HT-29 (cell line): ENCODE measurements around the gene ZYG11B. TPM values are rescaled to one million over a fixed set of nuclear protein-coding genes. Genes with fewer than 3 reads are reported as not detected.
"Not testable (repeated sequence)": the region's sequence is repeated elsewhere in the genome, so short reads cannot be mapped to it uniquely, and the experiment has no call there.

Source experiments
- DNase-seq: peaks from one replicate; pipeline ENCODE4 v3.0.0-alpha.2; 2015; ENCODE audit warnings: low spot score
- total RNA-seq: library from RNA; depleted of rRNA; stranded (reverse); fragments of >200 nt; shearing (Covaris generic); gene quantifications from 2 replicates; pipeline ENCODE4 v1.2.3, GENCODE V29; 2014

ZYG11B gene
- total RNA-seq, 1 experiment from 2014 or later = 3.3 TPM

- DNase-seq = no peak
Measured at GRCh38 chr1:52751589-52752483, 25.6 kb downstream of the ZYG11B start.

- no peak for DNase-seq
Measured at GRCh38 chr1:52752484-52752826, 26.2 kb downstream of the ZYG11B start.

GRCh38 chr1:52753169-52753568 lies 26.9 kb downstream of the ZYG11B start:
- no peak for DNase-seq

GRCh38 chr1:52756020-52756419 lies 29.8 kb downstream of the ZYG11B start:
- DNase-seq = no peak

GRCh38 chr1:52759908-52760307 lies 33.7 kb downstream of the ZYG11B start:
- DNase-seq = no peak

GRCh38 chr1:52767596-52768280 lies 41.5 kb downstream of the ZYG11B start:
- DNase-seq = no peak

- no peak for DNase-seq
Measured at GRCh38 chr1:52769346-52770033, 43.2 kb downstream of the ZYG11B start.

- DNase-seq = no peak
Measured at GRCh38 chr1:52771384-52771783, 45.1 kb downstream of the ZYG11B start.

- no peak for DNase-seq
Measured at GRCh38 chr1:52786148-52786547, 59.9 kb downstream of the ZYG11B start.

GRCh38 chr1:52790429-52790828 lies 64.2 kb downstream of the ZYG11B start:
- not testable (repeated sequence) for DNase-seq

GRCh38 chr1:52792036-52792435 lies 65.8 kb downstream of the ZYG11B start:
- DNase-seq = no peak

- not testable (repeated sequence) for DNase-seq
Measured at GRCh38 chr1:52793717-52794116, 67.5 kb downstream of the ZYG11B start.

- DNase-seq = no peak
Measured at GRCh38 chr1:52795464-52795863, 69.2 kb downstream of the ZYG11B start.

- no peak for DNase-seq
Measured at GRCh38 chr1:52798331-52798730, 72.1 kb downstream of the ZYG11B start.

- DNase-seq = no peak
Measured at GRCh38 chr1:52801011-52801410, 74.8 kb downstream of the ZYG11B start.

GRCh38 chr1:52804083-52804482 lies 77.8 kb downstream of the ZYG11B start:
- DNase-seq = not testable (repeated sequence)

- no peak for DNase-seq
Measured at GRCh38 chr1:52814465-52814864, 88.2 kb downstream of the ZYG11B start.

- DNase-seq = not testable (repeated sequence)
Measured at GRCh38 chr1:52820830-52821229, 94.6 kb downstream of the ZYG11B start.

GRCh38 chr1:52825868-52826267 lies 99.6 kb downstream of the ZYG11B start:
- DNase-seq = peak; percentile 34

GRCh38 chr1:52834798-52835197 lies 108.5 kb downstream of the ZYG11B start:
- DNase-seq = no peak

GRCh38 chr1:52836035-52836434 lies 109.8 kb downstream of the ZYG11B start:
- no peak for DNase-seq

GRCh38 chr1:52839175-52839574 lies 112.9 kb downstream of the ZYG11B start:
- DNase-seq = not testable (repeated sequence)
